ENCODE data around the gene C19orf67. TPM values are rescaled to one million over a fixed set of nuclear protein-coding genes. Genes with fewer than 3 reads are reported as not detected.

Gene C19orf67
- total RNA-seq, 4 donors from 2014 or later = not detected

- DNase-seq (ENCODE audit: low spot score) (no peak), ATAC-seq (ENCODE audit: low FRiP score) (no peak)
- no peak for TF ChIP-seq CTCF (IDR thresholded peaks at IDR 0.05)
Observed at GRCh38 chr19:14111486-14111885, 25.9 kb upstream of the C19orf67 start.

- DNase-seq (ENCODE audit: low spot score) (no peak), ATAC-seq (ENCODE audit: low FRiP score) (no peak)
- TF ChIP-seq CTCF (IDR thresholded peaks at IDR 0.05) = no peak
Observed at GRCh38 chr19:14110650-14111049, 25.1 kb upstream of the C19orf67 start.

- DNase-seq (ENCODE audit: low spot score) (no peak), ATAC-seq (ENCODE audit: low FRiP score) (no peak)
- TF ChIP-seq CTCF (IDR thresholded peaks at IDR 0.05) = no peak
Observed at GRCh38 chr19:14107581-14108461, 22.2 kb upstream of the C19orf67 start.

- ATAC-seq (ENCODE audit: low FRiP score) (no peak), DNase-seq (ENCODE audit: low spot score) (no peak)
- TF ChIP-seq CTCF (IDR thresholded peaks at IDR 0.05) = no peak
Observed at GRCh38 chr19:14106840-14107239, 21.3 kb upstream of the C19orf67 start.

GRCh38 chr19:14105680-14106079, 20.1 kb upstream of the C19orf67 start:
- no peak for TF ChIP-seq CTCF (IDR thresholded peaks at IDR 0.05)
- ATAC-seq (ENCODE audit: low FRiP score) (no peak), DNase-seq (ENCODE audit: low spot score) (no peak)

DNA sequence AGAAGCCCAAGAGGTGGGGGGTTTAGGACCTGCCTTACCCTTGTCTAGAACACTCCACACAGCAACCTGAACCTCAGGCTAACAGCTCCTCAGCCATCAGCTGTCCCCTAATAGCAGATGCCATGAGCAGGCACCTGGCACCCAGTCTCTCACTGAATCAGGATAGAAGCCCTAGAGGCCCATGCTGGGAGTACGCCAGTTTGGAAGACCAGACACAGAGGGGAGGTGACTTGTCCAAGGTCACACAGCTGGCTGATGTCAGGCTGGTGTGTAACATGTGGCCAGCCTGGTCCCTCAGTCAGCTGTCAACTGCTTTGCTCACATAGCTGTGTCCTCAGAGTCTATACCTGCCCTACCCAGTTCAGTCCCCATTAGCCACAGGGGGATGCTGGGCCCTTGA, 17.7 kb upstream of the C19orf67 start:
- DNase-seq (ENCODE audit: low spot score) (no peak), ATAC-seq (ENCODE audit: low FRiP score) (no peak)
- TF ChIP-seq CTCF (IDR thresholded peaks at IDR 0.05) = no peak

- no peak for DNase-seq (ENCODE audit: low spot score)
- ATAC-seq (ENCODE audit: low FRiP score) = no peak
- TF ChIP-seq CTCF (IDR thresholded peaks at IDR 0.05) = no peak
Observed at GRCh38 chr19:14102756-14103155, 17.2 kb upstream of the C19orf67 start.

Measured in omental fat pad (tissue), 4 donors.